KBM-7 (cell line): ENCODE data around the gene RHO.
"Not testable (repeated sequence)": the region's sequence is repeated elsewhere in the genome, so short reads cannot be mapped to it uniquely, and the experiment has no call there.

Source experiments
- DNase-seq: peaks from one replicate; pipeline ENCODE4 v3.0.0-alpha.2; 2015
- in situ Hi-C: fragments of 300-500 bp; cut with MboI; formaldehyde crosslinking; loops from 2 replicates; pipeline ENCODE4 v1.14.3; 2020; ENCODE audit warnings: low sequenced_read_pairs, low pct_unique_long_range_greater_than_20kb, mixed read lengths

The RHO gene

DNA sequence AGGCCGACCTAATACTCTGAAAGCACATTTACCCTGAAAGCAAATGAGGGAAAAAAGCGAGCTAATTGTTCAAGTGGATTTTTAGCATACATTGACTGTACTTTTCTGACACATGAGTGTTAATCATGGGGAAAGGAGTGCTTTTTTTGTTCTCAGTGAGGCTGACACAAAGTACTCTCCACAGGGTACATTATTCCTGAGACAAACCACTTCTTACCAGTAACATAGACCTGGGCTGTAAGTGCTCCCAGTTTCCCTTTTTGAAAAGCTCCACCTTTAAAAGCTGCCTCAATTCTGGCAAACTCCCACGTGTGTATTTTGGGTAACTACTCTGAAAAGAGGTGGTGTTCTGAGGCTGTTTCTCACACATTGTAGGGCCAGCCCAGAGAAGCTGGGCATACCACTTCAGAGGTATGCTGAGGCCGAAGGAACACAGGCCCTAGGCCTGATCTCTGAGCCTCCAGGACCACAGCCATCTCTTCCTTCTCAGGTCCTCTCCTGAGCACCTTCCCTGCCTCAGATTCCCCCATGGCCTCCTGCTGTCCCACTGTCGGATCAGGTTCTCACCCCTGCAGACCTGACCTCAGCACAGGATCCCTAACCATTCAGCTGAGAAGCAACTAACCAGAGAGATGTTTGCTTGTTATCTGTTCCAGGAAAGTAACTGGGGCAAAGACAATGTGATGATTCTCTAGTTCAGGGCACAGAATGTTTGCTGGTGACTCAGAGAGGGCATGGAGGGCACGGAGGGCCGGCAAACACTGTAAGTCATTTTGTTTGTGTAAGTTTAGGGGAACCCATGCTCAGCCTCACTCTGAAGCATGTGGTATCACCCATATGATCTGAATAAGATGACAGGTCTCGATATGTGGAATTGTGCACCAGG, 29.6 kb upstream of the RHO start:
- DNase-seq, in situ Hi-C loops: not testable (repeated sequence)

DNA sequence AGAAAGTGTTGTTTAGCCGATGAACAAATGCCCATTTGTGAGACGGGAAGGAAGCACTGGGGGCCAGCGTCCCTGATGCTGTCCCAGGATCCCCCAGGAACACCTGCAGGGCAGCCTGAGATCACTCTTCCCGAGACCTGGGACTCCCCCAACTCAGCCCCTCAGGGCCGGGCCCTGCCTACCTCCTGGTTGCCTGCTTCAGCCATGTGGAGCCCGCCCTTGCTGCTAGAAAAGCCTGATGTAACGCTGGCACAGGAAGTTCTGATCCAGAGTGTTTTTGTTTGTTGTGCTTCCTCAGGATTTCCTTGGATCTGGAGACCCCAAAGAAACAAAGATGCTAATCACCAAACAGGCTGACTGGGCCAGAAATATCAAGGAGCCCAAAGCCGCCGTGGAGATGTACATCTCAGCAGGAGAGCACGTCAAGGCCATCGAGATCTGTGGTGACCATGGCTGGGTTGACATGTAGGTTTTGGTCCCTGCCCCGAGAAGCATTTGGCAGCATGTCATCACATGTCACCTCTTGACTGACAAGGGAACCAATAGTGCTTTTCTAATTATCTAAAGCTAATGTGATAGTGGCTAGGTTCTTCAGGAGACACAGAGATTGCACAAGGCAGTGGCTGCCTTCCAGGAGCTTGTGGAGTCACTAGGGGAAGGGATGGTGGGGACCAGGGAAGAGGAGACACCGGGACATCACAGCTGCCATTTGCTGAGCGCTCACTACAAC, 28.7 kb upstream of the RHO start:
- DNase-seq, in situ Hi-C loops: not testable (repeated sequence)

DNA sequence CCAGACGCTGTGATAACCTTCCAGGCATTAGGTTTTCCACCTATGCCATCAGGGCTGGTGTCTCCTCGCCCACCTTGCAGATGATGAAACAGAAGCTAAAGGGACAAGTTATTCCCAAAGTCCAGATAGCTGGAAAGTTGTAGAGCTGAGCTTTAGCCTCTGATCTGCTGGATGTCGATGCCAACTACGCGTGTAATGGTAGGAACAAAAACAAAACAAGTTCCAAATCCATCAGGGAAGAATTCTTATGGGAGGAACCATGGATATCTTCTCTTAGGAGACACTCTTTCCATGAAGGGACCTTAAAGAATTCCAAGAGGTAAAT, 28.1 kb upstream of the RHO start:
- in situ Hi-C loops, result no loop called here

DNA sequence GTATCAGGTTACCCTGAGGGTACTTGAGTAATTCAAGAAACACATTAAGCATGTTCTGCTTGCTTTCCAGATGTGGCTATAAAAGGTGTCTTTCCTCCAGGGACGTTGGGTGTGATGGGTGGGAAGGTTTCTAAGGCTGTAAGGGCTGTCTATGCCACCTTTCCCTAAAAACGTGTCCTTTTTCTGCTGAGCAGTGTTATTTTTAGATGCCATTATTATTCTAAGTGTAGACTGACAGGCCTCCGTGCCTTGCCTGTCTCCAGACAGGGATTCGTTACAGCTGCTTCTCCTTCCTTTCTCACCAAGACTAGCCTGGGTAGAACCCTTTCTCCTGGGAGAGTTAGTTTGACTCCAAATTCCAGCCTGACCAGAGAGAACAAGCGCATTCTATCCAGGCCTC, 26.8 kb upstream of the RHO start:
- in situ Hi-C loops, result no loop called here
- no peak for DNase-seq

More for the DNA sequence above, 28.1 kb upstream of the RHO start:
- DNase-seq, result no peak

DNA sequence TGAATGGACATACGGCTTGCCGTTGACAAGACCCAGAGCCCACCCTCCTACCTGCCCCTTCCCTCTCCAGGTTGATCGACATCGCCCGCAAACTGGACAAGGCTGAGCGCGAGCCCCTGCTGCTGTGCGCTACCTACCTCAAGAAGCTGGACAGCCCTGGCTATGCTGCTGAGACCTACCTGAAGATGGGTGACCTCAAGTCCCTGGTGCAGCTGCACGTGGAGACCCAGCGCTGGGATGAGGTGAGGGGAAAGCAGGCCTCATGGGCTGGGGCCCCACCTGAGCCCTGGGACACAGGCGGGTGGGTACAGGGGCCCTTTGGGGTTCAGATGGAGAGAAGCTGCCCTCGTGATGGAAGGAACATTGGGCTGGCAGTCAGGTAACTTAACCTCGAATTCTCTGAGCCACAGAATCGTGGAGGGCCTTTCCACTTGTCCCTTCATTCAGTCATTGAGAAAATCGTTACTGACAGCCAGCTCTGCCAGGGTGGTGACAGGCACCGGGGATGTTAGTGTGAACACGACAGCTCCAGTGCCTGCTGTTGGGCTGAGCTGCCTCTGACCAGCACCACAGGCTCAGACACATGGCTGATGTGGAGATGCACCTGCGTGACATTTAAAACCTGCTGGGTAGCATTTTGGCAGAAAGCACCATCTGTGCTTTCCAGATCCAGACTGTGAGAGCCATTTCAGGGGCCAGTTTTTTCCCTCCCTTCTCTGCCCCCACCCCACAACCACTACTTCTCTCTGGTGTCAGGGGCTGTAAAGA, 25.6 kb upstream of the RHO start:
- in situ Hi-C loops, result no loop called here
- no peak for DNase-seq

DNA sequence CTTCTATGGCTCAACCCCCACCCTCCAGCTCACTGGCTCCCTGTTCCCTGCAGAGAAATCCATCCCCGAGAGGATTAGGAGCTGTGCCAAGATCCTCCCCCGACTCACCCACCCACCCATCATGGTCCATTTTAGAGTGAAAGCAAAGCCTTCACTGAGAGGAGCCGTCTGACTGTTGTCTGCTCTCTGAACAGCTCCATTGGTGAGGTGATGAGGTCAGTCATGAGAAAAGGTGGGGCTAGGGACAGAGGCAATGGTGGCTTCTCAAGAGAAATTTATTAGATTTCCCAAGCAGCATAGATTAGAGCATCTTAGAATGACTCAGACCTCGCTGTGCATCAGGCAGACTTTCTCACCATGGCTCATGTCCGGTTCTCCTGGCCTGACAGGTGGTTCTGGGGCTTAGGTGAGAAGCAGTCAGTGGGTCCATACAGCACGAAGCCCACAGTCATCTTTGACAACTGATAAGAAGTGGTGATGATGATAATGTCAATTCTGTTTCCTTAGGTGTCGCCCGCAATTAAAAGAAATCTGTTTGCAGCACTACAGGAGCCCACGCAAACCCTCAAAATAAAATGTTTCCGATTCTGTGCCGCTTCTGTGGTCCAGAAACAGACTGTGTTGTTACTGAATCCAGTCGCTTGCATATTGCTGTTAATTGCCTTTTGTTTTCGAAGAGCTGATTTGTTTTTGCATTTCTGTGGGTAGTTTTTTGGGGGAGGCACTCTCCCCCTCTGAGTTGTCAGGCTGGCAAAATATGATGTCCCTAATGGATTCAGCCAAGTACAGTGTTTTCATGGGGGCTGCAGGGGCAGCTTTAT, 24.8 kb upstream of the RHO start:
- in situ Hi-C loops, result no loop called here
- no peak for DNase-seq

DNA sequence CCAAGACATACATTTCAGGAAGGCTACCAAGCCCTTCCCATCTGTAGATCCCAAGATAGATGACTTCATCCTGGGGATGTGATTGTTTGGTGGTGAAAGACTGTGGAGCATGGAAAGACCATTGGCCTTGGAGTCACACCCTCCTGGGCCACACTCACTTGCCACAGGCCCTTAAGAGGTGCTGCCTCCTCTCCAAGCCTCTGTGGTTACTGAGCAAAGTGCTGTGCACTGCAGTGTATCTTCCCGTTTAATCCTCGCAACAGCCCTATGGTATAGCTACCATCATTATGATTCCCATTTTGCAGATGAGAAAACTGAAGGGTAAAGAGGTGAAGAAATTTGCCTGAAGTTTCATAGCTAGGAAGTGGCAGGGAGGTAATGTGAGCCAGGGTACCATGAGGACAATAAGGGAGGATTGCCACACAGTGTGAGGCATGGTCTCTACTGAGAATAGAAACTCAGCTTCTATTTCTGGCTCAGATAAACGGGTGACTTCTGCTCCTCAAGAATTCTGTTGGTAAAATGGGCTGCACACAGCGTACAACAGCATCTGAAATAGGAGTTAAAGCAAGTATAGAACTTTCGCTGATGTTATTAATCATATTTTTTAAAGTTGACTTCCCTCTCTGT, 23.9 kb upstream of the RHO start:
- in situ Hi-C loops, result no loop called here
- no peak for DNase-seq

DNA sequence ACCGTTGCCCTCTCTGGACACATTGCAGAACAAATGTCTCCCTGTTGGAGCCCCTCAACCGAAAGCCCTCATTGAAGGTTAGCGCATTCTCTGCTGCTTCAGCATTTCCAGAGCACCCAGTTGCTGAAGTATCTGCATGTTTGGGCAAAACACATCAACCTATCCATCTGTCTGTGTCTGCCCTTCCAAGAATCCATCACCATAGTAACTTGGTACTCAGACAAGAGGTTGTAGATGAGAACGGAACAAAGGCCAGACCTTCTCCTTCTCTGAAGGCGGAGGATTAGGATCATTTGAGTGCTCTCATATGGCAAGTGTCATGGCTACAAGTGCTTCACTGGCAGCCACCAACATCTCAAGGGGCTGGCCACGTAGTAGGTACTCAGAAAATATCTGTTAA, 23.1 kb upstream of the RHO start:
- DNase-seq, result no peak
- in situ Hi-C loops, result no loop called here

DNA sequence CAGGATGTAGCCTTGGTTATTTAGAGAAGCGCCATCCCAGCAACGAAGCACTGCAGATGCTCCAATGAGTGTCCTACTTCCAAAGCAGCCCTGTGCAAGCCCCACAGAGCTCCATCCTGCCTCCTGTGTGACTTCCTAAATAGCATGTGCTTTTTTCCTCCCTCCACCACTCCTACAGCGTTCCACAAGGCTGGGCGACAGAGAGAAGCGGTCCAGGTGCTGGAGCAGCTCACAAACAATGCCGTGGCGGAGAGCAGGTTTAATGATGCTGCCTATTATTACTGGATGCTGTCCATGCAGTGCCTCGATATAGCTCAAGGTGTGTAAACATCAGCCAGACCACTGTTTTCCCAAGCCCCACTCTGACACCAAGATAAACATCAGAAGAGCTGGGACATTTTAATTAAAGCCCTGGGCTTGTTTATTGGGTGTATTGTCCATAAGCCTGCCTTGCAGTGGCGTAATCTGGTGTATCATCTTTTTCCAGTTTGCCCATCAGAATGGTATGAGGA, 22.2 kb upstream of the RHO start:
- no peak for DNase-seq
- in situ Hi-C loops, result no loop called here

DNA sequence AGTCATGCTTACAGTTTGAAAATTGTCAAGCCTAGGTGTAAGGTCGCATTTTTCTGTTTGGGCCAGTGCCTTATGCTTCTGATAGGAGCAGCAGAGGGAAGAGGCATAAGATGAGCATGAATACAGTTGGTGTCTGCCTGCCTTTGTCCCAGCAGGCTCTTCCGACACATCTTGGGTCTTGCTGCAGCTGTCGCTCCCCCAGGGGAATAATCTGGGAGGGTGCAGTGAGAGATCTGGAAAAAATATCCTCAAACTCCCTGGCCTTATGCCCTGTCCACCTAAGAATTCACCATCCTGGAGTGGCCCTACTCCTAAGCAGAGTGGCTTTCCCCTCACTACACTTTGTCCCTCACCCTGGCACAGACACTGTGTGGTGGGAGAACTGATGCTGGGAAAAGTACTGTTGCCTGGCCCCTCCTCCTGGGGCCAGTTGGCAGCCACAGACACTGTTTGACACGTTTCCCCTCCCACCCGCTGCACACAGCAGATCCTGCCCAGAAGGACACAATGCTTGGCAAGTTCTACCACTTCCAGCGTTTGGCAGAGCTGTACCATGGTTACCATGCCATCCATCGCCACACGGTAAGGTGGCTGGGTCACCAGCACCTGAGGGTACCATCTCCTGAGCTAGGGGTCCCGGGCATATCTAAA, 21.1 kb upstream of the RHO start:
- DNase-seq, result no peak
- in situ Hi-C loops, result no loop called here

DNA sequence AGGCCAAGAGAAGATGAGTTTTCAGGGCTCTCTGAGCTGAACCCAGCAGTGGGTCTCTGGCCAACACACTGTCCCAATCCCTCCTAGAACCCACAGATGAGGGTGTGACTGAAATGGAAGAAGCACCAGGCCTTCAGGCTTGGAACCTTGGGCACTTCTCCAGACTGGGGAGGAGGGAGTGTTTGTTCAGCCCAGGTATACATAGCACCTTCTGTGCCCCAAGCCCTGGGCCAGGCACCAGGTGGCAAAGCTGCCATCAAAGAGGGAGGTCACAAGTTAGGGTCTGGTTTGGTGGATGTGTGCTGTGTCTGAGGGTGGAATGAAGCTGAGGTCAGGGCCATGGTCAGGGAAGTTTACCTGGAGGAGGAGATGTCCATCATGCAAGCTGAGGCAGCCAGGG, 15.8 kb upstream of the RHO start:
- in situ Hi-C loops, result no loop called here
- DNase-seq, result no peak

DNA sequence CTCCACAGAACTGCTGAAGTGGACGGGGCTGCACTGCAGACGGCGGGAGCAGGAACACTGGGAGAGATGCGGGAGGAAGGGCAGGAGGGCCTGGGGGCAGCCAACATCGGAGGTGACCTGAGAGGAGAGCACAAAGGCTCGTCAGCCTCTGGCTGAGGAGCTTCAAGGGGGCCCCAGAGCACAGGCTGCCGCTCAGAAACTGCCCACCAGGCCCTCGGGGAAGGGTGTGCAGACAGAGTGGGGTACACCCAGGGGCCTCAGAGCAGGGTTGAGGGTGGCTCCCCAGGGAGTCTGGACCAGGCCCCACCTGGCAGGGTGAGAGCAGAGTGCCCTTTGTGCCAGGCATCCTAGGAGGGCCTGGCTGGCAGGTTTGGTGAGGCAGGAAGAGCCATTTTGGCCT, 14.7 kb upstream of the RHO start:
- in situ Hi-C loops, result no loop called here

DNA sequence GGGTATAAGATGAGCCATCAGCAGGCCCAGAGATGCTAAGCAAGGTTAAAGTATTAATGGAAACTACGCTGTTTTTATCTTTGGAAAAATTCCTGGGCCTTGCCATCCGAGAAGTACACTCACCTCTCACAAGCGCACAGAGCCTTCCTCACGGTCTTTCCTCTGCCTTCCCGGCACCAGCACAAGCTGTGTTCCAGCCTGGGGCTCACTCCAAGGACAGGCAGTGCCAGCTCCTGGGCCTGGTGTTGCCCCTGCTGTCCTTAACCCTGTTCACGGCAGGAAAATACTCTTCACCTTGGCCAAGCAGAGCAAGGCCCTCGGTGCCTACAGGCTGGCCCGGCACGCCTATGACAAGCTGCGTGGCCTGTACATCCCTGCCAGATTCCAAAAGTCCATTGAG, 14.3 kb upstream of the RHO start:
- in situ Hi-C loops, result no loop called here
- no peak for DNase-seq

More for the DNA sequence above, 14.7 kb upstream of the RHO start:
- DNase-seq, result no peak

DNA sequence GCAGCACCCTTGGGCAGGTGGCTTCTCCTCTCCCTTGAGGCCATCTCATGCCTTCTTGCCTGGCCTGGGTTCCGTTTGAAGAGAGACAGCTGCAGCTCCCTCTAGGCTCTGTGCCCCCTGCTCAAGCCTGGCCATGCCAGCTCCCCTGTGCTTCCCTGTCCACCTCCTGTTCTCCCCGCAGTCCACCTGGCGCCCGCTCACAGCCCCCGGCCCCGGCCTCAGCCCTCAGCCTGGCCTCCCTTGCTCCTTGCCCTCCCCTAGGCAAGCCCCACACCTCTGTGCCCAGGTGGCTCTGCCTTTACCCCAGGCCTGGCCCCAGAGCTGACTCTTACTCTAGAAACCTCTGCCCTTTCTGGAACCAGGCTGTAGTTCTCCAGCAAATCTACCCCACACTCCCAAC, 13.9 kb upstream of the RHO start:
- DNase-seq, result no peak
- in situ Hi-C loops, result no loop called here

DNA sequence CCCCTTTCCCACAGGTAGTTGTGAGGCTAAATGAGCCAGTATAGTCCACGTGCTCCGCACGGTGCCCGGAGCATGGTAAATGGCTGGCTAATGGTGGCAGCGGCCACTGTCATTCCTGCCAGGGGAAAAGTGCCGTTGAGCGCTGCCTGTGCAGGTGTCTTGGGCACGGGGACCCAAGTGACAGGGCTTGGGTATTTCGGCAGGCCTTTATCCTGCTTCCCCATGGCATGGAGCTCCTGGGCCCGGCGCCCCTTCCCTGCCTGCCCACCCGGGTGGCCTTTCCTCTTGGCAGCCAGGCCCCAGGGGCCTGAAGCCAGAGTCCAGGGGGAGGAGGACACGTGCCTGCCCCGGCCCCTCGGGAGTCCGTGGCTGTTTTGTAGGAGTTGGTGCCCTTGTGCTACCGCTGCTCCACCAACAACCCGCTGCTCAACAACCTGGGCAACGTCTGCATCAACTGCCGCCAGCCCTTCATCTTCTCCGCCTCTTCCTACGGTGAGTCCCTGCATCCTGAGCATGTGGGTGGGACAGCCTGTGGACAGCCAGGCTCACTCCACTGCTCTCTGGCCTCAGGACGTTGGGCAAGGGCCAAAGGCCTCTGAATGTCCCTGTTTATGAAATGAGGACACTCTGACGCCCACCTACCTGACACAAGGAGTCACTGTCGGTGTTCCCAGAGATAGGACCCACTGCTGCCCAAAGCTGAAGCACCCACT, 13.2 kb upstream of the RHO start:
- in situ Hi-C loops, DNase-seq: not testable (repeated sequence)

DNA sequence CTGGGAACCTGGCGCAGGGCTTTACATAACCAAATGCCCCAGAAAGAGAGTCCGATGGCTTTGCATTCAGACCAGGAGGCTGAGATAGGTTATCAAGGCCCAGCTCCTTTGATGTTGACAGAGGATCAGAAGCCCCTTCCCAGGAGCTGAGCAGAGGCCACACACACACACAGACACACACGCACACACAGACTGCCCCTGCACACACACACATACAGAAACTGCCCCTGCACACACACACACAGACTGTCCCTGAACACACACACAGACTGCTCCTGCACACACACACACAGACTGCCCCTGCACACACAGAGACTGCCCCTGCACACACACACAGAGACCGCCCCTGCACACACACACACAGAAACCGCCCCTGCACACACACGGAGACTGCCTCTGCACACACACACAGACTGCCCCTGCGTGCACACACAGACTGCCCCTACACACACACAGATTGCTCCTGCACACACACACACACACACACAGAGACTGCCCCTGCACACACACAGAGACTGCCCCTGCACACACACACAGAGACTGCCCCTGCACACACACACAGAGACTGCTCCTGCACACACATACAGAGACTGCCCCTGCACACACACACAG, 12.5 kb upstream of the RHO start:
- not testable (repeated sequence) for DNase-seq

DNA sequence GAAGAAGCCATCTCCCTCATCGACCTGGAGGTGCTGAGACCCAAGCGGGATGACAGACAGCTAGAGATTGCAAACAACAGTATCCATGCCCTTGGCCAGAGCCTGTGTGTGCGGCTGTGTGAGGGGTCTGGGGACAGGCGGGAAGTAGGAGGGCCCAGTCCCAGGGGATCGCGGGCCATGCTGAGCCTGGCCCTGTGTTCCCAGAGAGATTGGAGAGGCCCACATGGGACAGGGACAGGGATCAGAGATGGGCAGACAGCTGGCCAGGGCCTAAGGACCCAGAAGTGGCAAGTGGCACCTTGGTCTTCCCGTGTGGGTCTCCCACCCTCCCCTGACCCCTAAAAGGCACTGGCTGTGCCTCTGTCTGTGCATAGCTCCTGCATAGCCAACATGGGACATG, 10.9 kb upstream of the RHO start:
- in situ Hi-C loops, result no loop called here
- no peak for DNase-seq

More for the DNA sequence above, 12.5 kb upstream of the RHO start:
- in situ Hi-C loops, result not testable (repeated sequence)
